WTC11 (cell line): ENCODE data around the gene RAB26. TPM values are rescaled to one million over a fixed set of nuclear protein-coding genes. Genes with fewer than 3 reads are reported as not detected.

Experiments used
- ATAC-seq: fragments of 200-7000 bp; cut with Tn5 transposase; 2 replicates; pipeline ENCODE4 v1.10.0; 2021; ENCODE audit warnings: mild to moderate bottlenecking, moderate library complexity
- CTCF ChIA-PET: fragments of 300-600 bp; sonication (Branson Sonifier 250); formaldehyde crosslinking; loops from one replicate; lab custom pipeline; 2021; ENCODE audit warnings: antibody characterized with exemption; lab: Charles Lee
- POLR2A ChIA-PET: fragments of 350-600 bp; sonication (Branson Sonifier 250); formaldehyde crosslinking; loops from one replicate; lab custom pipeline; 2021; ENCODE audit warnings: antibody characterized with exemption; lab: Charles Lee
- DNase-seq: peaks from one replicate; pipeline ENCODE4 v3.0.0; 2021; ENCODE audit warnings: low spot score
- H3K27ac Mint-ChIP-seq: 2 replicates; pipeline ENCODE4 v1.8.0; 2021; ENCODE audit warnings: mixed read lengths
- H3K27me3 Mint-ChIP-seq: 2 replicates; pipeline ENCODE4 v1.8.0; 2021; ENCODE audit warnings: low read depth, mild to moderate bottlenecking, moderate library complexity, mixed read lengths
- H3K36me3 Mint-ChIP-seq: 2 replicates; pipeline ENCODE4 v1.8.0; 2021; ENCODE audit warnings: mixed read lengths
- H3K4me1 Mint-ChIP-seq: 2 replicates; pipeline ENCODE4 v1.8.0; 2022; ENCODE audit warnings: mixed read lengths
- H3K4me3 Mint-ChIP-seq: 2 replicates; pipeline ENCODE4 v1.8.0; 2021; ENCODE audit warnings: mild to moderate bottlenecking, moderate library complexity, mixed read lengths
- H3K9me3 Mint-ChIP-seq: 2 replicates; pipeline ENCODE4 v1.8.0; 2021; ENCODE audit warnings: mixed read lengths
- ATF3 ChIP-seq: sonication (generic); formaldehyde crosslinking; conservative IDR thresholded peaks from 2 replicates; pipeline ENCODE4 v1.8.1; 2022; ENCODE audit warnings: mild to moderate bottlenecking, missing genetic modification reagents
- ETV6 ChIP-seq: sonication (generic); formaldehyde crosslinking; IDR thresholded peaks from 2 replicates; pipeline ENCODE4 v1.8.1; 2022; ENCODE audit warnings: mild to moderate bottlenecking, missing genetic modification reagents
- FOXP1 ChIP-seq: sonication (generic); formaldehyde crosslinking; IDR thresholded peaks from 2 replicates; pipeline ENCODE4 v1.8.0; 2022; ENCODE audit warnings: missing genetic modification reagents, mild to moderate bottlenecking, moderate library complexity, borderline replicate concordance
- GABPB1 ChIP-seq: sonication (generic); formaldehyde crosslinking; IDR thresholded peaks from 2 replicates; pipeline ENCODE4 v1.8.1; 2023; ENCODE audit warnings: mild to moderate bottlenecking, missing genetic modification reagents
- MYBL2 ChIP-seq: sonication (generic); formaldehyde crosslinking; IDR thresholded peaks from 2 replicates; pipeline ENCODE4 v1.8.1; 2023; ENCODE audit warnings: mild to moderate bottlenecking, moderate library complexity, missing genetic modification reagents
- NFATC4 ChIP-seq: fragments of 250-450 bp; sonication (Bioruptor Pico); IDR thresholded peaks from 2 replicates; pipeline ENCODE4 v1.9.0; 2021; ENCODE audit warnings: mild to moderate bottlenecking
- NR2C2 ChIP-seq: sonication (generic); formaldehyde crosslinking; IDR thresholded peaks from 2 replicates; pipeline ENCODE4 v1.8.0; 2022; ENCODE audit warnings: mild to moderate bottlenecking, missing genetic modification reagents
- NR3C1 ChIP-seq: sonication (generic); formaldehyde crosslinking; conservative IDR thresholded peaks from 2 replicates; pipeline ENCODE4 v1.8.1; 2023; ENCODE audit warnings: low read depth, mild to moderate bottlenecking, missing genetic modification reagents
- OVOL2 ChIP-seq: fragments of 250-450 bp; sonication (Bioruptor Pico); IDR thresholded peaks from 2 replicates; pipeline ENCODE4 v1.9.0; 2021; ENCODE audit warnings: mild to moderate bottlenecking, borderline replicate concordance
- PRDM15 ChIP-seq: sonication (generic); formaldehyde crosslinking; IDR thresholded peaks from 2 replicates; pipeline ENCODE4 v1.8.0; 2022; ENCODE audit warnings: missing genetic modification reagents
- RELA ChIP-seq: sonication (generic); formaldehyde crosslinking; IDR thresholded peaks from 2 replicates; pipeline ENCODE4 v1.8.1; 2022; ENCODE audit warnings: missing genetic modification reagents, mild to moderate bottlenecking, borderline replicate concordance
- SMAD4 ChIP-seq: sonication (generic); formaldehyde crosslinking; IDR thresholded peaks from 2 replicates; pipeline ENCODE4 v1.8.0; 2022; ENCODE audit warnings: mild to moderate bottlenecking, missing genetic modification reagents
- USF2 ChIP-seq: sonication (generic); formaldehyde crosslinking; IDR thresholded peaks from 2 replicates; pipeline ENCODE4 v1.8.1; 2023; ENCODE audit warnings: mild to moderate bottlenecking, missing genetic modification reagents, moderate library complexity
- ZBTB21 ChIP-seq: sonication (generic); formaldehyde crosslinking; IDR thresholded peaks from 2 replicates; pipeline ENCODE4 v1.8.1; 2023; ENCODE audit warnings: mild to moderate bottlenecking, missing genetic modification reagents, borderline replicate concordance
- ZNF138 ChIP-seq: sonication (generic); formaldehyde crosslinking; conservative IDR thresholded peaks from 2 replicates; pipeline ENCODE4 v1.8.1; 2022; ENCODE audit warnings: mild to moderate bottlenecking, moderate library complexity, missing genetic modification reagents
- ZNF317 ChIP-seq: sonication (generic); formaldehyde crosslinking; IDR thresholded peaks from 2 replicates; pipeline ENCODE4 v1.8.1; 2023; ENCODE audit warnings: low read depth, mild to moderate bottlenecking, moderate library complexity, missing genetic modification reagents, borderline replicate concordance
- ZNF416 ChIP-seq: fragments of 250-450 bp; sonication (Bioruptor Pico); IDR thresholded peaks from 2 replicates; pipeline ENCODE4 v1.9.0; 2021; ENCODE audit warnings: mild to moderate bottlenecking, inconsistent platforms
- ZNF423 ChIP-seq: fragments of 250-450 bp; sonication (Bioruptor Pico); IDR thresholded peaks from 2 replicates; pipeline ENCODE4 v2.1.2; 2022; ENCODE audit warnings: mild to moderate bottlenecking, moderate library complexity
- ZNF671 ChIP-seq: fragments of 250-450 bp; sonication (Bioruptor Pico); IDR thresholded peaks from 2 replicates; pipeline ENCODE4 v1.8.0; 2021; ENCODE audit warnings: mild to moderate bottlenecking
- total RNA-seq: library from RNA; stranded (reverse); gene quantifications from 3 replicates; pipeline ENCODE4 v1.2.3, GENCODE V29; 2021
- TF ChIP-seq, protein P1 (sequence below): fragments of 250-450 bp; sonication (Bioruptor Pico); IDR thresholded peaks from 2 replicates; pipeline ENCODE4 v1.8.0; 2021; ENCODE audit warnings: mild to moderate bottlenecking
- TF ChIP-seq, protein P2 (sequence below): sonication (generic); formaldehyde crosslinking; IDR thresholded peaks from 2 replicates; pipeline ENCODE4 v1.8.1; 2022; ENCODE audit warnings: missing genetic modification reagents, borderline replicate concordance
- TF ChIP-seq, protein P3 (sequence below): sonication (generic); formaldehyde crosslinking; IDR thresholded peaks from 2 replicates; pipeline ENCODE4 v1.8.0; 2023; ENCODE audit warnings: mild to moderate bottlenecking, missing genetic modification reagents

Gene RAB26
- total RNA-seq, 1 experiment from 2014 or later = 7.3 TPM

DNA sequence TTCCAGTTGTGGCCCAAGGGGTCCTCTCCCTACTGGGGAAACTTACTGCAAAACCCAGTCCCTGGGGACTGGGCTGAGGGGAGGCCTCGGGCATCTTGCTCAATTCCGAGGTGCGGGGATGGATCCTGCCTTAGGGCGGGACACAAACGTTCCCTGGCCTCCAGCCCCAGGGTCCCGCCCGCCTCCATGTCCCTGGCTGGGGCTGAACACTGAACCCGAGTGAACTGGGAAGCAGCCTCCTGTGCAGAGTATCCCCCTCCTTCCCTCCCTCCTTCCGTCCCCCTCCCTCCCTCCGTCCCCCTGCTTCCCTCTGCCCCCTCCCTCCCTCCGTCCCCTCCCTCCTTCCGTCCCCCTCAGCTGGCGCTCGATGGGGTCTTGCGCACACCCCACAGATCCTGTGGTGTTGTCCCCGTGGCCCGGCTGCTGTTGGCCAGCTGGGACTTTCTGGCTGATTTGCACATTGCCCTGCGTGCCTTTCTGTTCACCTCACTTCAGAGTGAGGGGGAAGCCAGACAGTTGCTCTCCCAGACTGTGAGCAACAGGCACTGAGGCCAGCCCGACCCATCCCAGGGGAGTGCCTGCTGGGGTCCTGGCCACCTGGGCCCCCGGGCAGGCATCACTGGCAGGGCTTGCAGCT is 12.6 kb downstream of the RAB26 start:
- TF ChIP-seq USF2 = no peak
- TF ChIP-seq ZNF671 (CRISPR knock-in tag) = no peak
- TF ChIP-seq, protein P1, sequence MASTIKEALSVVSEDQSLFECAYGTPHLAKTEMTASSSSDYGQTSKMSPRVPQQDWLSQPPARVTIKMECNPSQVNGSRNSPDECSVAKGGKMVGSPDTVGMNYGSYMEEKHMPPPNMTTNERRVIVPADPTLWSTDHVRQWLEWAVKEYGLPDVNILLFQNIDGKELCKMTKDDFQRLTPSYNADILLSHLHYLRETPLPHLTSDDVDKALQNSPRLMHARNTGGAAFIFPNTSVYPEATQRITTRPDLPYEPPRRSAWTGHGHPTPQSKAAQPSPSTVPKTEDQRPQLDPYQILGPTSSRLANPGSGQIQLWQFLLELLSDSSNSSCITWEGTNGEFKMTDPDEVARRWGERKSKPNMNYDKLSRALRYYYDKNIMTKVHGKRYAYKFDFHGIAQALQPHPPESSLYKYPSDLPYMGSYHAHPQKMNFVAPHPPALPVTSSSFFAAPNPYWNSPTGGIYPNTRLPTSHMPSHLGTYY (CRISPR knock-in tag) = no peak
- TF ChIP-seq ZNF317 (CRISPR knock-in tag) = no peak
- no peak for TF ChIP-seq OVOL2 (CRISPR knock-in tag)
- TF ChIP-seq ZNF138 (CRISPR knock-in tag) = no peak
- TF ChIP-seq ZBTB21 (CRISPR knock-in tag) = no peak
- no peak for TF ChIP-seq ATF3 (CRISPR knock-in tag)
- H3K4me3 Mint-ChIP-seq = no peak overlapping the region
- peak; percentile 21 for ATAC-seq
- H3K4me1 Mint-ChIP-seq = peaks cover 26% of the 10 kb centered on the region
- peaks cover 10% of the 10 kb centered on the region for H3K36me3 Mint-ChIP-seq
- CTCF ChIA-PET = interaction anchor here (0.8 to 1.3 kb wide), 2 partner anchors 20 to 34 kb away, joined by 3 to 5 read pairs; no protein-coding TSS in a partner anchor
- no peak overlapping the region; the same call in 1 of the 2 replicates for H3K27ac Mint-ChIP-seq
- no peaks in the 10 kb centered on the region for H3K9me3 Mint-ChIP-seq
- POLR2A ChIA-PET = no interaction called here
- no peak for DNase-seq
- H3K27me3 Mint-ChIP-seq = no peaks in the 10 kb centered on the region

DNA sequence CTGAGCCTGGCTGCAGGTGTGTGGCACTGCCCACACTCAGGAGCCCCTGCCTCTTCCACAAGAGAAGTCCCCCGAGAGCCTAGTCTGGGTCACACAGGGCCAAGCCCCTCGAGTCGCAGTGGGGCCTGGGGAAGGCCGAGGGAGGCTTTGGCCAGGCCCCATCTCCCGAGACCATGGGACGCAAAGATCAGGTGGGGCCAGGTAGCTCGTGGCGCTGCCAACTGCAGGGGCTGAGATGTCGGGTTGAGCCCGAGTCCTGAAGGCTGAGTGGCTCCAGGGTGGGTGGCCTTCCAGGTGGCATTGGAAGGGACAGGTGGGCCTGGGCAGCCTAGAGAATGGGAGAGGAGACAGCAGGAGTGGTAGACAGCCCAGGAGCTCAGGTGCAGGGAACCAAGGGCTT is 13.5 kb downstream of the RAB26 start:
- H3K4me1 Mint-ChIP-seq = peaks cover 18% of the 10 kb centered on the region
- no peaks in the 10 kb centered on the region for H3K9me3 Mint-ChIP-seq
- peaks cover 13% of the 10 kb centered on the region for H3K36me3 Mint-ChIP-seq
- H3K27ac Mint-ChIP-seq = peak overlapping the region; percentile 80
- TF ChIP-seq RELA (CRISPR knock-in tag) = no peak
- no peak overlapping the region for H3K4me3 Mint-ChIP-seq
- DNase-seq (no peak), ATAC-seq (no peak)
- ChIA-PET CTCF (interaction anchor here (0.8 kb wide), 1 partner anchor 33 kb away, joined by 3 read pairs; no protein-coding TSS in a partner anchor), POLR2A (no interaction called here)
- H3K27me3 Mint-ChIP-seq = no peaks in the 10 kb centered on the region

- no peak overlapping the region for H3K4me3 Mint-ChIP-seq
- H3K27ac Mint-ChIP-seq = no peak overlapping the region
- ATAC-seq = no peak
- no peak for DNase-seq
- ChIA-PET POLR2A (no interaction called here), CTCF (no interaction called here)
- H3K9me3 Mint-ChIP-seq = no peaks in the 10 kb centered on the region
- peaks cover 11% of the 10 kb centered on the region for H3K4me1 Mint-ChIP-seq
- H3K36me3 Mint-ChIP-seq = peaks cover 13% of the 10 kb centered on the region
- H3K27me3 Mint-ChIP-seq = no peaks in the 10 kb centered on the region
- TF ChIP-seq OVOL2 (CRISPR knock-in tag) = no peak
- no peak for TF ChIP-seq MYBL2
- no peak for TF ChIP-seq ZNF423 (CRISPR knock-in tag)
- TF ChIP-seq, protein P2, sequence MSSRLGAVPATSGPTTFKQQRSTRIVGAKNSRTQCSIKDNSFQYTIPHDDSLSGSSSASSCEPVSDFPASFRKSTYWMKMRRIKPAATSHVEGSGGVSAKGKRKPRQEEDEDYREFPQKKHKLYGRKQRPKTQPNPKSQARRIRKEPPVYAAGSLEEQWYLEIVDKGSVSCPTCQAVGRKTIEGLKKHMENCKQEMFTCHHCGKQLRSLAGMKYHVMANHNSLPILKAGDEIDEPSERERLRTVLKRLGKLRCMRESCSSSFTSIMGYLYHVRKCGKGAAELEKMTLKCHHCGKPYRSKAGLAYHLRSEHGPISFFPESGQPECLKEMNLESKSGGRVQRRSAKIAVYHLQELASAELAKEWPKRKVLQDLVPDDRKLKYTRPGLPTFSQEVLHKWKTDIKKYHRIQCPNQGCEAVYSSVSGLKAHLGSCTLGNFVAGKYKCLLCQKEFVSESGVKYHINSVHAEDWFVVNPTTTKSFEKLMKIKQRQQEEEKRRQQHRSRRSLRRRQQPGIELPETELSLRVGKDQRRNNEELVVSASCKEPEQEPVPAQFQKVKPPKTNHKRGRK (CRISPR knock-in tag) = no peak
- TF ChIP-seq FOXP1 (CRISPR knock-in tag) = no peak
- TF ChIP-seq ETV6 = no peak
- no peak for TF ChIP-seq GABPB1 (CRISPR knock-in tag)
- no peak for TF ChIP-seq NR3C1 (CRISPR knock-in tag)
- TF ChIP-seq SMAD4 (CRISPR knock-in tag) = no peak
- TF ChIP-seq RELA (CRISPR knock-in tag) = no peak
- no peak for TF ChIP-seq PRDM15 (CRISPR knock-in tag)
- TF ChIP-seq, protein P3, sequence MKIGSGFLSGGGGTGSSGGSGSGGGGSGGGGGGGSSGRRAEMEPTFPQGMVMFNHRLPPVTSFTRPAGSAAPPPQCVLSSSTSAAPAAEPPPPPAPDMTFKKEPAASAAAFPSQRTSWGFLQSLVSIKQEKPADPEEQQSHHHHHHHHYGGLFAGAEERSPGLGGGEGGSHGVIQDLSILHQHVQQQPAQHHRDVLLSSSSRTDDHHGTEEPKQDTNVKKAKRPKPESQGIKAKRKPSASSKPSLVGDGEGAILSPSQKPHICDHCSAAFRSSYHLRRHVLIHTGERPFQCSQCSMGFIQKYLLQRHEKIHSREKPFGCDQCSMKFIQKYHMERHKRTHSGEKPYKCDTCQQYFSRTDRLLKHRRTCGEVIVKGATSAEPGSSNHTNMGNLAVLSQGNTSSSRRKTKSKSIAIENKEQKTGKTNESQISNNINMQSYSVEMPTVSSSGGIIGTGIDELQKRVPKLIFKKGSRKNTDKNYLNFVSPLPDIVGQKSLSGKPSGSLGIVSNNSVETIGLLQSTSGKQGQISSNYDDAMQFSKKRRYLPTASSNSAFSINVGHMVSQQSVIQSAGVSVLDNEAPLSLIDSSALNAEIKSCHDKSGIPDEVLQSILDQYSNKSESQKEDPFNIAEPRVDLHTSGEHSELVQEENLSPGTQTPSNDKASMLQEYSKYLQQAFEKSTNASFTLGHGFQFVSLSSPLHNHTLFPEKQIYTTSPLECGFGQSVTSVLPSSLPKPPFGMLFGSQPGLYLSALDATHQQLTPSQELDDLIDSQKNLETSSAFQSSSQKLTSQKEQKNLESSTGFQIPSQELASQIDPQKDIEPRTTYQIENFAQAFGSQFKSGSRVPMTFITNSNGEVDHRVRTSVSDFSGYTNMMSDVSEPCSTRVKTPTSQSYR (CRISPR knock-in tag) = no peak
- no peak for TF ChIP-seq ZNF416 (CRISPR knock-in tag)
- no peak for TF ChIP-seq NR2C2 (CRISPR knock-in tag)
- no peak for TF ChIP-seq NFATC4 (CRISPR knock-in tag)
Measured at GRCh38 chr16:2162676-2163118, 14.3 kb downstream of the RAB26 start.
